Purkinje cell (primary cell): ENCODE data around the gene SBDS. TPM values are rescaled to one million over a fixed set of nuclear protein-coding genes. Genes with fewer than 3 reads are reported as not detected.

ENCODE experiments used
- polyA plus RNA-seq: library from polyadenylated mRNA; unstranded; fragments of >200 nt; fragmentation: Nextera tagmentation; gene quantifications from 2 replicates; pipeline ENCODE4 v1.2.1, GENCODE V29; 2014

Gene SBDS
- polyA plus RNA-seq = 146 and 170 TPM in 2 replicates

DNA sequence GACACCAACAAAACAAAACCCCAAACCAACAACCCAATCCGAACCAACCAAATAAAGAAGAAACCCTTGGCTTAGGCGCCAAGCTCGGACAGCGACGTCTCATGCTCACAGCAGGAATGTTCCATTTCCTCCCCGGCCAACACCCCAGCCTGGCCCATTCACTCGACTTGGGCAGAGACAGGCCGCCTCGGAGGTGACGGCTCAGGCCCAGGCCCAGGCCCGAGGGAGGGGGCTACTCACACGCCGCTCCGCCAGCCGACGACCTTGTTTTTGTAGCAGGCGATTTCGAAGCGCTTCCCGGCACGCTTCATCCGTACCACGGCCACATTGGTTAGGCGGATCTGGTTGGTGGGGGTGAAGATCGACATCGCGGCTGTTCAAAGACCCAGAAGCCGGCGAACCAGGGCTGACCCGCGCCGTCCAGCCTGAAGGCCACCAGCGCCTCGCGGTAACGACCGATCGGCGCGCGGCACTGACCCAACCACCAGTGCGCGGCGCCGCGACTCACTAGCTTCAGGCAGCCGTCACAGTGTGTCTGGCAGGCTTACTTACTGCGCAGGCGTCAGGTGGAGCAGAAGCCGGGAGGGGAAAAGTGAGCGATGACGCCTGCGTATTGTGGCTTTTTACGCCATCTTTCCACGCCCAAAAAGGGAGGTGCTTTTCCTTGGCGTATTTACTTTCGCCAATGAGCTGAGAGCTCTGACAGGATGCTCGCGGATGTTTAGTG, at the start of gene SBDS:
Gene SBDS, minus strand, starts transcription at position 537 of the 727 bp plus-strand sequence. Its CDS starts 169 bp downstream, at position 368.

GRCh38 chr7:66996444-66997191, 1.2 kb upstream of the SBDS start, which contains the start of gene TYW1:
TYW1 (plus strand) TSS chr7:66996833; CDS start chr7:66996979, 146 bp downstream.

Other genes starting within 250 kb of the SBDS start
- 7.6 and 15.2 TPM in 2 replicates for gene TMEM248, start 74.4 kb downstream of the SBDS start, polyA plus RNA-seq
- gene TYW1, start 1.2 kb upstream of the SBDS start, polyA plus RNA-seq = 4.0 and 17.7 TPM in 2 replicates